Left kidney (tissue), 2 donors: ENCODE data around the gene IREB2. TPM values are rescaled to one million over a fixed set of nuclear protein-coding genes. Genes with fewer than 3 reads are reported as not detected.

Experiments
- DNase-seq: peaks from one replicate; pipeline ENCODE4 v3.0.0-alpha.2; 2013
- polyA plus RNA-seq: library from polyadenylated mRNA; unstranded; fragments of 120-200 nt; gene quantifications from one replicate; pipeline ENCODE4 v1.2.1, GENCODE V29; 2013; ENCODE audit not compliant: insufficient read length

IREB2 gene
- polyA plus RNA-seq, 1 donor: 86.9 TPM

DNA sequence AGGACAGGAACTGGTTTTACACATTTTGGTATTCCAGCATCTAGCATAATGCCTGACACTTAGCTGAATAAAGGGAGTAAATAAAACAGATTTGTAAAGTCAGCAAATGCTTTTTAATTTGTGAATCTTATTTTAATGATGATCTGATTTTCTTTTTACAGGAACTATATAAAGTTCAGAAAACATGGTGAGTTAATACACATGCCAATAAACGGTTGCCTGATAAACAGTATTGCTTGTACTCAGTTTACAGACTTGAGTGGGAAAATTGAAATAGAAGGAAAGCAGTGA lies 103.7 kb downstream of the IREB2 start:
- no peak for DNase-seq

DNA sequence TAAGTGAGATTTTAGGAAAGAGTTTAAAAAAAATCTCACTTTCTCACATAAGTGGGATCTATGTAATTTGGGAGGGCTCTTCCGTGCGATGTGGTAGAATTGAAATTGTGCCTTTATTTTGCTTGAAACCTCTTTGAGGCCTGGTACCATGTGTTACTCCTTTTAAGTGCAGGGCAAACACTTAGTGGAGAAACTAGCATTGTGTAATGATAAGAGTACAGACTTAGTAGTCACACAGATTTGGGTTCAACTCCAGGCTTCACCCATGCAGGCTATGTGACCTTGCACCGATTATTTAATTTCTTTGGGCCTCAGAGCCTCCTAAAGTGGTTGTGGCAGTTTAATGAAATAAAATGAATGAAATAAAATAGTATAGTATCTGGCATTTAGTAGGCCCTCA lies 104.6 kb downstream of the IREB2 start:
- no peak for DNase-seq

DNA sequence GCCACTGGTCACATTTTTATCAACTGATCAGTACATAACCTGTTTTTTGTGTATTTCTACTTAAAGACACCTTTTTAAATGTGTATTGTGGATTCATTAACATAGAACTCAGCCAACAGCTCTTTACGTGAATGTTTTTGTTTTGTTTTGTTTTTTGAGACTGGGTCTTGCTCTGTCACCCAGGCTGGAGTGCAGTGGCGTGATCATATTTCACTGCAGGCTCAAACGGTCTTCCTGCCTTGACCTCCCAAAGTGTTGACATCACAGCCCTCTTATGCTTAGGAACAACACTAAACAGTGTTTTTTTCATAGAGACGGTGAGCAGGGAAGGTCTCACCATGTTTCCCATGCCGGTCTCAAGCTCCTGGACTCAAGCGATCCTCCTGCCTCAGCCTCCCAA lies 112.2 kb downstream of the IREB2 start:
- DNase-seq: no peak

DNA sequence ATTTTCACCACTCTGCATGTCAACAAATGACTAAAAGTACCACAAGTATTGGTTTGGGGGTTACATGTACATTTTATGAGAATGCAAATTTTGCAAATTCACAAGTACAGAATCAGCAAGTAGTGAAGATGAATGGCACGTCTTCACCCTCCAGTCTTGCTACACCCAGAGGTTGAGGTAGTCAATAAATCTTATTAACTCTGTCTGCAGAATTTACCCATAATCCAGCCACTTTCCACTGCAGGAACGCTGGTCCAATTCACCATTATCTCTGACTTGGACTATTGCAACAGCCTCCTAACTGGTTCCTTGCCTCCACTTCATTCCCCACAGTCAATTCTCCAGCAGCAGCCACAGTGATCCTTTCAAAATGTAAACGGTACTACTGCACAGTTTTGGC lies 112.8 kb downstream of the IREB2 start:
- DNase-seq: no peak

Other genes starting within 250 kb of the IREB2 start
- 1.4 TPM for gene ACSBG1, start 203.7 kb upstream of the IREB2 start, polyA plus RNA-seq
- gene DNAJA4, start 173.7 kb upstream of the IREB2 start, polyA plus RNA-seq: 37.6 TPM
- gene SKIC8, start 138.6 kb upstream of the IREB2 start, polyA plus RNA-seq: 131 TPM
- gene CRABP1, start 97.9 kb upstream of the IREB2 start, polyA plus RNA-seq: 32.3 TPM
- 10.3 TPM for gene HYKK, start 69.4 kb downstream of the IREB2 start, polyA plus RNA-seq
- gene PSMA4, start 102.2 kb downstream of the IREB2 start, polyA plus RNA-seq: 268 TPM
- 7.1 TPM for gene CHRNA5, start 127.3 kb downstream of the IREB2 start, polyA plus RNA-seq
- 1.7 TPM for gene CHRNA3, start 182.8 kb downstream of the IREB2 start, polyA plus RNA-seq
- gene CHRNB4, start 203.0 kb downstream of the IREB2 start, polyA plus RNA-seq: 3.3 TPM